SK-N-SH treated with all-trans-retinoic acid at 6 μM for 48 hours (cell line): ENCODE results near the gene ERP27.

Experiments
- CREB5 ChIP-seq: fragments of 250-450 bp; sonication (Bioruptor Pico); IDR thresholded peaks from 2 replicates; pipeline ENCODE4 v1.5.1; 2020; ENCODE audit warnings: low read depth, mild to moderate bottlenecking, moderate library complexity
- GLIS3 ChIP-seq: fragments of 250-450 bp; sonication (Bioruptor Pico); IDR thresholded peaks from 2 replicates; pipeline ENCODE4 v1.5.0; 2020; ENCODE audit warnings: mild to moderate bottlenecking, moderate library complexity
- PPARA ChIP-seq: fragments of 250-450 bp; sonication (Bioruptor Pico); IDR thresholded peaks from 2 replicates; pipeline ENCODE4 v1.5.0; 2020; ENCODE audit warnings: mild to moderate bottlenecking, borderline replicate concordance
- RARB ChIP-seq: fragments of 250-450 bp; sonication (Bioruptor Pico); IDR thresholded peaks from 2 replicates; pipeline ENCODE4 v1.8.0; 2021; ENCODE audit warnings: mild to moderate bottlenecking, moderate library complexity
- SNAI2 ChIP-seq: fragments of 250-450 bp; sonication (Bioruptor Pico); IDR thresholded peaks from 2 replicates; pipeline ENCODE4 v1.5.0; 2020; ENCODE audit warnings: mild to moderate bottlenecking, moderate library complexity
- ZFP3 ChIP-seq: fragments of 250-450 bp; sonication (Bioruptor Pico); IDR thresholded peaks from 2 replicates; pipeline ENCODE4 v1.5.0; 2020; ENCODE audit warnings: mild to moderate bottlenecking, moderate library complexity
- ZFP30 ChIP-seq: fragments of 450-650 bp; formaldehyde crosslinking; IDR thresholded peaks from 2 replicates; pipeline ENCODE4 v1.5.0; 2022; ENCODE audit warnings: mild to moderate bottlenecking, moderate library complexity
- ZNF70 ChIP-seq: fragments of 450-650 bp; formaldehyde crosslinking; IDR thresholded peaks from 2 replicates; pipeline ENCODE4 v1.5.0; 2020; ENCODE audit warnings: mild to moderate bottlenecking, moderate library complexity
- TF ChIP-seq, protein P1 (sequence below): fragments of 250-450 bp; sonication (Bioruptor Pico); IDR thresholded peaks from 2 replicates; pipeline ENCODE4 v1.5.1; 2021; ENCODE audit warnings: mild to moderate bottlenecking, moderate library complexity

- no peak for TF ChIP-seq SNAI2
- no peak for TF ChIP-seq ZFP3
- no peak for TF ChIP-seq CREB5 (CRISPR knock-in tag)
- TF ChIP-seq PPARA (CRISPR knock-in tag) = no peak
- no peak for TF ChIP-seq ZNF70
- no peak for TF ChIP-seq RARB (CRISPR knock-in tag)
- TF ChIP-seq, protein P1, sequence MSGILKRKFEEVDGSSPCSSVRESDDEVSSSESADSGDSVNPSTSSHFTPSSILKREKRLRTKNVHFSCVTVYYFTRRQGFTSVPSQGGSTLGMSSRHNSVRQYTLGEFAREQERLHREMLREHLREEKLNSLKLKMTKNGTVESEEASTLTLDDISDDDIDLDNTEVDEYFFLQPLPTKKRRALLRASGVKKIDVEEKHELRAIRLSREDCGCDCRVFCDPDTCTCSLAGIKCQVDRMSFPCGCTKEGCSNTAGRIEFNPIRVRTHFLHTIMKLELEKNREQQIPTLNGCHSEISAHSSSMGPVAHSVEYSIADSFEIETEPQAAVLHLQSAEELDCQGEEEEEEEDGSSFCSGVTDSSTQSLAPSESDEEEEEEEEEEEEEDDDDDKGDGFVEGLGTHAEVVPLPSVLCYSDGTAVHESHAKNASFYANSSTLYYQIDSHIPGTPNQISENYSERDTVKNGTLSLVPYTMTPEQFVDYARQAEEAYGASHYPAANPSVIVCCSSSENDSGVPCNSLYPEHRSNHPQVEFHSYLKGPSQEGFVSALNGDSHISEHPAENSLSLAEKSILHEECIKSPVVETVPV (CRISPR knock-in tag) = no peak
- no peak for TF ChIP-seq GLIS3 (CRISPR knock-in tag)
- no peak for TF ChIP-seq ZFP30 (CRISPR knock-in tag)
Observed at GRCh38 chr12:14901228-14901562, 37.1 kb downstream of the ERP27 start.
